Measurements from ENCODE around the gene CTNND2.

GRCh38 chr5:11384441-11385250, 519.6 kb downstream of the CTNND2 start:
- TF ChIP-seq CTCF (IDR thresholded peaks at IDR 0.05; ENCODE audit: low read depth, low read length, poor library complexity, severe bottlenecking): no peak
- TF ChIP-seq EZH2phosphoT487 (IDR thresholded peaks at IDR 0.05; ENCODE audit: borderline replicate concordance, low read length): no peak

Data from DOHH2 (cell line).